HepG2 (cell line): ENCODE measurements around the gene NEDD8. TPM values are rescaled to one million over a fixed set of nuclear protein-coding genes. Genes with fewer than 3 reads are reported as not detected.

Experiments used
- ATAD3A ChIP-seq: sonication (generic); formaldehyde crosslinking; IDR thresholded peaks from 2 replicates; pipeline ENCODE4 v1.4.0; 2020; ENCODE audit warnings: missing genetic modification reagents
- ETV5 ChIP-seq: IDR thresholded peaks from 2 replicates; pipeline ENCODE4 v1.6.1; 2018; ENCODE audit warnings: missing biosample characterization, missing genetic modification reagents, inconsistent platforms, borderline replicate concordance
- MAZ ChIP-seq, 2 experiments: sonication (generic) in 1 of 2; formaldehyde crosslinking in 1 of 2; IDR thresholded peaks; 2 replicates each; pipeline versions ENCODE4 v1.5.0 to v1.6.1; 2012 to 2020; ENCODE audit warnings: low read depth in 2 of 2, mild to moderate bottlenecking in 2 of 2, borderline replicate concordance in 1 of 2, improper control_type of control experiment in 1 of 2, low read length in 1 of 2, missing genetic modification reagents in 1 of 2, moderate library complexity in 1 of 2
- MXD4 ChIP-seq: IDR thresholded peaks from 2 replicates; pipeline ENCODE4 v1.6.1; 2016; ENCODE audit warnings: mild to moderate bottlenecking, missing biosample characterization, missing genetic modification reagents
- SUZ12 ChIP-seq: fragments of 150-350 bp; IDR thresholded peaks from 2 replicates; pipeline ENCODE4 v1.6.1; 2014; ENCODE audit warnings: low read depth, low read length
- TEAD2 ChIP-seq: sonication (generic); formaldehyde crosslinking; IDR thresholded peaks from 2 replicates; pipeline ENCODE4 v1.9.0; 2021; ENCODE audit warnings: missing genetic modification reagents
- THAP11 ChIP-seq: IDR thresholded peaks from 2 replicates; pipeline ENCODE4 v1.6.1; 2016; ENCODE audit warnings: missing biosample characterization, missing genetic modification reagents
- TP53 ChIP-seq: sonication (generic); formaldehyde crosslinking; conservative IDR thresholded peaks from 2 replicates; pipeline ENCODE4 v1.4.0; 2020; ENCODE audit warnings: missing genetic modification reagents
- YY1 ChIP-seq: IDR thresholded peaks from 2 replicates; pipeline ENCODE4 v1.6.1; 2011; ENCODE audit warnings: low read length, low read depth, moderate library complexity, mild to moderate bottlenecking; ENCODE audit not compliant: insufficient read depth, insufficient replicate concordance
- ZNF3 ChIP-seq: IDR thresholded peaks from 2 replicates; pipeline ENCODE4 v1.7.0; 2017; ENCODE audit warnings: inconsistent platforms
- ZNF331 ChIP-seq: sonication (generic); formaldehyde crosslinking; IDR thresholded peaks from 2 replicates; pipeline ENCODE4 v1.4.0; 2020; ENCODE audit warnings: missing genetic modification reagents
- ZNF33A ChIP-seq: sonication (generic); formaldehyde crosslinking; IDR thresholded peaks from 2 replicates; pipeline ENCODE4 v1.5.1; 2020; ENCODE audit warnings: missing genetic modification reagents, mild to moderate bottlenecking, moderate library complexity, borderline replicate concordance
- polyA plus RNA-seq, 8 experiments: library from polyadenylated mRNA; depleted of rRNA in 3 of 8; stranded (reverse) in 7 of 8; unstranded in 1 of 8; fragments of >200 nt; fragmentation: Illumina TruSeq in 4 of 8; extraction: Trizol in 4 of 8; gene quantifications; 2 replicates each; pipeline versions ENCODE4 v1.2.1 to v1.2.3, GENCODE V29; 2011 to 2016; ENCODE audit warnings: low read depth in 4 of 8, missing spikeins in 1 of 8, mixed read lengths in 1 of 8; ENCODE audit not compliant: insufficient read depth in 1 of 8
- total RNA-seq, 5 experiments: library from RNA; depleted of rRNA; stranded (reverse); fragments of >200 nt; fragmentation: Illumina TruSeq; extraction: Trizol; gene quantifications; 2 replicates each; pipeline ENCODE4 v1.2.3, GENCODE V29; 2016; ENCODE audit warnings: low read depth in 1 of 5
- TF ChIP-seq, protein P1 (sequence below), 2 experiments: IDR thresholded peaks; 2 replicates each; pipeline ENCODE4 v1.6.1; 2011 to 2012; ENCODE audit warnings: low read length in 2 of 2, borderline replicate concordance in 1 of 2, low read depth in 1 of 2, mild to moderate bottlenecking in 1 of 2, moderate library complexity in 1 of 2
- TF ChIP-seq, protein P2 (sequence below): sonication (generic); formaldehyde crosslinking; IDR thresholded peaks from 2 replicates; pipeline ENCODE4 v1.4.0; 2020; ENCODE audit warnings: missing genetic modification reagents
- TF ChIP-seq, protein P3 (sequence below), 2 experiments: sonication (generic) in 1 of 2; formaldehyde crosslinking in 1 of 2; IDR thresholded peaks; 2 replicates each; pipeline versions ENCODE4 v1.4.0 to v1.6.1; 2018 to 2020; ENCODE audit warnings: missing genetic modification reagents in 2 of 2, borderline replicate concordance in 1 of 2, low read depth in 1 of 2, mild to moderate bottlenecking in 1 of 2, missing biosample characterization in 1 of 2
- TF ChIP-seq, protein P4 (sequence below): sonication (generic); formaldehyde crosslinking; IDR thresholded peaks from 2 replicates; pipeline ENCODE4 v1.8.1; 2023; ENCODE audit warnings: mild to moderate bottlenecking, moderate library complexity, missing genetic modification reagents

Gene NEDD8
- total and polyA plus RNA-seq, 2 of the 13 experiments (the other 11 are each of a cell fraction or from before 2014, with no cell fraction given) = 535 to 713 TPM

DNA sequence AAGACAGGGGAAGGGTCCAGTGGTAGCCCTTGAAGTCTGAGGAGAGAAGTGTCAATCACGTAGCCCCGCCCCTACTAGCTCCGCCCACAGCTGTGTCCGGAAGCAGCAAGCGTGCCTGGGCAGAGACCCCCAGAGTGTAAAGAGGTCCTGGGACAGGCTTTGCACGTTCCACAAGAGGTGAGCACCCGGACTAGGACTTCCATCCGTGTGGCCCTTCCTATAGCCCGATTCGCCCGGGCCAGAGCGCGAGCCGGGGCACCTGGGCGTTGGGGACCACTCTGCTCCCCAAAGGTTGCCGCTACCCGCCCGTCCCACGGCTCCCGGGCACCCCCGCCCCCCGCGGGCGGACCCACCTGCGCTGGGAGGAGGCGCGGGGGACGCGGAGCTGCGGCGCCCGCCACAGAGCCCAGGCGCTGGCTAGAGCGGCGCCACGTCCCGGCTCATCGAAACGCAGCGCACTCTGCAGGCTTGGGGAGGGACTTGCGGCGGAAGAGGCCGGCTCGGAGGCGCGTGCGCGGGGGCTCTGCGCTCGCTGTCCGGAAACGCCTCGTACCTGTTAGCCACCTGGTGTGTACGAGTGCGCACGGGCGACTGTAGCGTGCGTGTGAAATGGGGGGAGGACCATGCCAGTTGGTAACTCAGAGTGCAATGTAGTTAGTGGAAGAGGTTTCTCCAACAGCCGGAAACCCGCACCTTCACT is 39.1 kb upstream of the NEDD8 start, which contains the start of gene RABGGTA (continued):
- TF ChIP-seq, protein P1, sequence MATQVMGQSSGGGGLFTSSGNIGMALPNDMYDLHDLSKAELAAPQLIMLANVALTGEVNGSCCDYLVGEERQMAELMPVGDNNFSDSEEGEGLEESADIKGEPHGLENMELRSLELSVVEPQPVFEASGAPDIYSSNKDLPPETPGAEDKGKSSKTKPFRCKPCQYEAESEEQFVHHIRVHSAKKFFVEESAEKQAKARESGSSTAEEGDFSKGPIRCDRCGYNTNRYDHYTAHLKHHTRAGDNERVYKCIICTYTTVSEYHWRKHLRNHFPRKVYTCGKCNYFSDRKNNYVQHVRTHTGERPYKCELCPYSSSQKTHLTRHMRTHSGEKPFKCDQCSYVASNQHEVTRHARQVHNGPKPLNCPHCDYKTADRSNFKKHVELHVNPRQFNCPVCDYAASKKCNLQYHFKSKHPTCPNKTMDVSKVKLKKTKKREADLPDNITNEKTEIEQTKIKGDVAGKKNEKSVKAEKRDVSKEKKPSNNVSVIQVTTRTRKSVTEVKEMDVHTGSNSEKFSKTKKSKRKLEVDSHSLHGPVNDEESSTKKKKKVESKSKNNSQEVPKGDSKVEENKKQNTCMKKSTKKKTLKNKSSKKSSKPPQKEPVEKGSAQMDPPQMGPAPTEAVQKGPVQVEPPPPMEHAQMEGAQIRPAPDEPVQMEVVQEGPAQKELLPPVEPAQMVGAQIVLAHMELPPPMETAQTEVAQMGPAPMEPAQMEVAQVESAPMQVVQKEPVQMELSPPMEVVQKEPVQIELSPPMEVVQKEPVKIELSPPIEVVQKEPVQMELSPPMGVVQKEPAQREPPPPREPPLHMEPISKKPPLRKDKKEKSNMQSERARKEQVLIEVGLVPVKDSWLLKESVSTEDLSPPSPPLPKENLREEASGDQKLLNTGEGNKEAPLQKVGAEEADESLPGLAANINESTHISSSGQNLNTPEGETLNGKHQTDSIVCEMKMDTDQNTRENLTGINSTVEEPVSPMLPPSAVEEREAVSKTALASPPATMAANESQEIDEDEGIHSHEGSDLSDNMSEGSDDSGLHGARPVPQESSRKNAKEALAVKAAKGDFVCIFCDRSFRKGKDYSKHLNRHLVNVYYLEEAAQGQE (IDR thresholded peaks at IDR 0.05; ENCODE audit: borderline replicate concordance in 1 of 2, low read depth in 1 of 2, low read length in 2 of 2) = no peak; a peak in 1 of 4 replicates
- TF ChIP-seq ZNF33A (CRISPR knock-in tag) = no peak
- TF ChIP-seq, protein P2, sequence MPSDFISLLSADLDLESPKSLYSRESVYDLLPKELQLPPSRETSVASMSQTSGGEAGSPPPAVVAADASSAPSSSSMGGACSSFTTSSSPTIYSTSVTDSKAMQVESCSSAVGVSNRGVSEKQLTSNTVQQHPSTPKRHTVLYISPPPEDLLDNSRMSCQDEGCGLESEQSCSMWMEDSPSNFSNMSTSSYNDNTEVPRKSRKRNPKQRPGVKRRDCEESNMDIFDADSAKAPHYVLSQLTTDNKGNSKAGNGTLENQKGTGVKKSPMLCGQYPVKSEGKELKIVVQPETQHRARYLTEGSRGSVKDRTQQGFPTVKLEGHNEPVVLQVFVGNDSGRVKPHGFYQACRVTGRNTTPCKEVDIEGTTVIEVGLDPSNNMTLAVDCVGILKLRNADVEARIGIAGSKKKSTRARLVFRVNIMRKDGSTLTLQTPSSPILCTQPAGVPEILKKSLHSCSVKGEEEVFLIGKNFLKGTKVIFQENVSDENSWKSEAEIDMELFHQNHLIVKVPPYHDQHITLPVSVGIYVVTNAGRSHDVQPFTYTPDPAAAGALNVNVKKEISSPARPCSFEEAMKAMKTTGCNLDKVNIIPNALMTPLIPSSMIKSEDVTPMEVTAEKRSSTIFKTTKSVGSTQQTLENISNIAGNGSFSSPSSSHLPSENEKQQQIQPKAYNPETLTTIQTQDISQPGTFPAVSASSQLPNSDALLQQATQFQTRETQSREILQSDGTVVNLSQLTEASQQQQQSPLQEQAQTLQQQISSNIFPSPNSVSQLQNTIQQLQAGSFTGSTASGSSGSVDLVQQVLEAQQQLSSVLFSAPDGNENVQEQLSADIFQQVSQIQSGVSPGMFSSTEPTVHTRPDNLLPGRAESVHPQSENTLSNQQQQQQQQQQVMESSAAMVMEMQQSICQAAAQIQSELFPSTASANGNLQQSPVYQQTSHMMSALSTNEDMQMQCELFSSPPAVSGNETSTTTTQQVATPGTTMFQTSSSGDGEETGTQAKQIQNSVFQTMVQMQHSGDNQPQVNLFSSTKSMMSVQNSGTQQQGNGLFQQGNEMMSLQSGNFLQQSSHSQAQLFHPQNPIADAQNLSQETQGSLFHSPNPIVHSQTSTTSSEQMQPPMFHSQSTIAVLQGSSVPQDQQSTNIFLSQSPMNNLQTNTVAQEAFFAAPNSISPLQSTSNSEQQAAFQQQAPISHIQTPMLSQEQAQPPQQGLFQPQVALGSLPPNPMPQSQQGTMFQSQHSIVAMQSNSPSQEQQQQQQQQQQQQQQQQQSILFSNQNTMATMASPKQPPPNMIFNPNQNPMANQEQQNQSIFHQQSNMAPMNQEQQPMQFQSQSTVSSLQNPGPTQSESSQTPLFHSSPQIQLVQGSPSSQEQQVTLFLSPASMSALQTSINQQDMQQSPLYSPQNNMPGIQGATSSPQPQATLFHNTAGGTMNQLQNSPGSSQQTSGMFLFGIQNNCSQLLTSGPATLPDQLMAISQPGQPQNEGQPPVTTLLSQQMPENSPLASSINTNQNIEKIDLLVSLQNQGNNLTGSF = peak; percentile 96
- TF ChIP-seq, protein P3, sequence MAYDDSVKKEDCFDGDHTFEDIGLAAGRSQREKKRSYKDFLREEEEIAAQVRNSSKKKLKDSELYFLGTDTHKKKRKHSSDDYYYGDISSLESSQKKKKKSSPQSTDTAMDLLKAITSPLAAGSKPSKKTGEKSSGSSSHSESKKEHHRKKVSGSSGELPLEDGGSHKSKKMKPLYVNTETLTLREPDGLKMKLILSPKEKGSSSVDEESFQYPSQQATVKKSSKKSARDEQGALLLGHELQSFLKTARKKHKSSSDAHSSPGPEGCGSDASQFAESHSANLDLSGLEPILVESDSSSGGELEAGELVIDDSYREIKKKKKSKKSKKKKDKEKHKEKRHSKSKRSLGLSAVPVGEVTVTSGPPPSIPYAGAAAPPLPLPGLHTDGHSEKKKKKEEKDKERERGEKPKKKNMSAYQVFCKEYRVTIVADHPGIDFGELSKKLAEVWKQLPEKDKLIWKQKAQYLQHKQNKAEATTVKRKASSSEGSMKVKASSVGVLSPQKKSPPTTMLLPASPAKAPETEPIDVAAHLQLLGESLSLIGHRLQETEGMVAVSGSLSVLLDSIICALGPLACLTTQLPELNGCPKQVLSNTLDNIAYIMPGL (CRISPR knock-in tag; IDR thresholded peaks at IDR 0.05; ENCODE audit: borderline replicate concordance in 1 of 2, low read depth in 1 of 2) = peak; percentile 100
- peak; percentile 98 for TF ChIP-seq ZNF331 (CRISPR knock-in tag)
- TF ChIP-seq, protein P4, sequence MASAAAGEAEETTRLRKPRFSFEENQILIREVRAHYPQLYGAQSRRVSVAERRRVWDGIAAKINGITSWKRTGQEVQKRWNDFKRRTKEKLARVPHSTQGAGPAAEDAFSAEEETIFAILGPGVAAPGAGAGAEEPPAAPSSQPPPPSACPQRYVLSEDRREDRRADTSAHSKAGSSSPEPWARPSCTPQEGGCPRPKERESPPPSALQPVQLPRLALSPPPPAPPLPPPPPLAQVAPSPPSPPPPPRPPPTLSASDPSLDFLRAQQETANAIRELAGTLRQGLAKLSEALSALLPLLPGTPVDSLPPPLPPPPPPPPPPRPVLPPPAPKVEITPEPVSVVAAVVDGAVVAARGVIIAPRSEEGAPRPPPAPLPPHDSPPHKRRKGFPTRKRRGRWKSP = peak; percentile 98
- TF ChIP-seq ETV5 = peak; percentile 94
- peak; percentile 52; the same call in 1 of the 2 replicates for TF ChIP-seq ATAD3A
- TF ChIP-seq TEAD2 (CRISPR knock-in tag) = peak; percentile 96
- TF ChIP-seq SUZ12 = no peak
- TF ChIP-seq TP53 (CRISPR knock-in tag) = peak; percentile 95
- TF ChIP-seq YY1 = peak; percentile 90
- TF ChIP-seq THAP11 (CRISPR knock-in tag) = peak; percentile 97
- TF ChIP-seq MAZ (IDR thresholded peaks at IDR 0.05; ENCODE audit: borderline replicate concordance, low read depth, low read length) = peak; percentile 97
- TF ChIP-seq MAZ (CRISPR knock-in tag; IDR thresholded peaks at IDR 0.05; ENCODE audit: low read depth) = peak; percentile 100
- no peak; the same call in 1 of the 2 replicates for TF ChIP-seq ZNF3
- TF ChIP-seq MXD4 = peak; percentile 100
